OCI-LY7 (cell line): ENCODE data around the gene ILKAP. TPM values are rescaled to one million over a fixed set of nuclear protein-coding genes. Genes with fewer than 3 reads are reported as not detected.

Experiments used
- BruUV-seq: library from RNA; stranded (reverse); fragments of 400-500 nt; replicated peaks from 2 replicates; lab custom pipeline; 2021; lab: Mats Ljungman, UMichigan
- CTCF ChIA-PET: fragments of 300-600 bp; sonication (Branson Sonifier 250); formaldehyde crosslinking; loops from one replicate; lab custom pipeline; 2022; ENCODE audit warnings: antibody characterized with exemption; ENCODE audit not compliant: unreplicated experiment; lab: Charles Lee
- POLR2A ChIA-PET: fragments of 300-600 bp; sonication (Branson Sonifier 250); formaldehyde crosslinking; loops from one replicate; lab custom pipeline; 2022; ENCODE audit warnings: antibody characterized with exemption; lab: Charles Lee
- DNase-seq: peaks from one replicate; pipeline ENCODE4 v3.0.0-alpha.2; 2015; ENCODE audit warnings: low spot score
- H2AFZ ChIP-seq: fragments of 200-600 bp; sonication (generic), shearing (Covaris generic); 2 replicates; pipeline ENCODE4 v1.6.1; 2014; ENCODE audit warnings: mild to moderate bottlenecking, antibody characterized with exemption, low read length, moderate library complexity
- H3K27ac ChIP-seq: fragments of 200-600 bp; sonication (generic); 2 replicates; pipeline ENCODE4 v1.5.1; 2014; ENCODE audit warnings: mixed run types, low read depth, mild to moderate bottlenecking, moderate library complexity, low read length, inconsistent platforms; ENCODE audit not compliant: poor library complexity, severe bottlenecking
- H3K36me3 ChIP-seq: fragments of 200-600 bp; sonication (generic); 2 replicates; pipeline ENCODE4 v1.6.1; 2014; ENCODE audit warnings: mild to moderate bottlenecking, antibody characterized with exemption, low read length, moderate library complexity, mixed read lengths; ENCODE audit not compliant: insufficient read depth
- H3K4me1 ChIP-seq: fragments of 200-600 bp; sonication (generic); 2 replicates; pipeline ENCODE4 v1.5.1; 2014; ENCODE audit warnings: mild to moderate bottlenecking, low read length; ENCODE audit not compliant: insufficient read depth, poor library complexity, severe bottlenecking
- H3K4me2 ChIP-seq: fragments of 200-600 bp; sonication (generic); 2 replicates; pipeline ENCODE4 v1.6.1; 2014; ENCODE audit warnings: mild to moderate bottlenecking, low read length
- H3K4me3 ChIP-seq: fragments of 200-600 bp; sonication (generic); 2 replicates; pipeline ENCODE4 v1.5.1; 2014; ENCODE audit warnings: mild to moderate bottlenecking, low read depth, low read length; ENCODE audit not compliant: poor library complexity, severe bottlenecking
- H3K79me2 ChIP-seq: fragments of 200-600 bp; sonication (generic); 2 replicates; pipeline ENCODE4 v1.6.1; 2016; ENCODE audit warnings: low read depth, mild to moderate bottlenecking, low read length, moderate library complexity, mixed read lengths; ENCODE audit not compliant: insufficient read depth
- H3K9me2 ChIP-seq: fragments of 200-600 bp; sonication (generic); 2 replicates; pipeline ENCODE4 v1.6.1; 2016; ENCODE audit warnings: mild to moderate bottlenecking, low read length, mixed read lengths; ENCODE audit not compliant: insufficient read depth
- H3K9me3 ChIP-seq: fragments of 200-600 bp; sonication (generic); 2 replicates; pipeline ENCODE4 v1.6.1; 2014; ENCODE audit warnings: mild to moderate bottlenecking, mixed run types, low read length, mixed read lengths
- H4K20me1 ChIP-seq: fragments of 200-600 bp; sonication (generic); 2 replicates; pipeline ENCODE4 v1.6.1; 2014; ENCODE audit warnings: mild to moderate bottlenecking, antibody characterized with exemption, low read length, moderate library complexity, mixed read lengths; ENCODE audit not compliant: insufficient read depth
- EZH2phosphoT487 ChIP-seq: fragments of 200-600 bp; sonication (generic); IDR thresholded peaks from 2 replicates; pipeline ENCODE4 v1.6.1; 2018; ENCODE audit warnings: low read depth, borderline replicate concordance, mild to moderate bottlenecking, mixed run types, antibody characterized with exemption, low read length, moderate library complexity, mixed read lengths
- intact Hi-C: fragments of 100-400 bp; cut with micrococcal nuclease; formaldehyde crosslinking; loops from one replicate; pipeline ENCODE4 v1.10.0; 2022; ENCODE audit not compliant: unreplicated experiment
- total RNA-seq, 2 experiments: library from RNA; depleted of rRNA in 1 of 2; stranded (reverse); fragments of >200 nt in 1 of 2; shearing (Covaris generic) in 1 of 2; gene quantifications; 2 replicates each; pipeline ENCODE4 v1.2.3, GENCODE V29; 2014 to 2022
- TF ChIP-seq, protein P1 (sequence below): fragments of 200-600 bp; sonication (generic); conservative IDR thresholded peaks from 2 replicates; pipeline ENCODE4 v1.5.1; 2014; ENCODE audit warnings: mild to moderate bottlenecking, antibody characterized with exemption, low read length, moderate library complexity, mixed read lengths

The ILKAP gene
- total RNA-seq, 2 experiments from 2014 or later, result 33.1 to 61.8 TPM

DNA sequence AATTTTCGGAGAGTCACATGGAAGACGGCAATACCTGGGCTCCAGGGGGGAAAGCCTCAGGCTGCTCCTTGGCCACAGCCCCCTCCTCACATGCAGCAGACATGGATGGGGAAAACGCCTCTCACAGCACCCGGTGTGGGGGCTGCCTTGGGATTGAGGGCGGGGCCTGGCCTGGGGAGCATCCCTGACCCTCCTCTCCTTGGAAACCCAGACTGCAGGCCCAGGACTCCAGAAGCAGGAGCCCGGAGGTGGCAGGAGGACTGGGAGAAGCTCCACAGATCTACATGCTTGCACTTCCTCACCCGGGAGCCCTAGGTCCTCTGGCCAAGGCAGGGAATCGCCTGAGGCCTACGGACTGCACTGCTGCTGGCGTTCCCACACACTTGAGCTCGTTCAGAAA lies 48.5 kb upstream of the ILKAP start:
- ChIA-PET POLR2A (no interaction called here), CTCF (no interaction called here)
- H4K20me1 ChIP-seq, result no peaks in the 10 kb centered on the region
- H3K79me2 ChIP-seq, result no peaks in the 10 kb centered on the region
- H3K36me3 ChIP-seq, result peaks cover 24% of the 10 kb centered on the region
- no peak overlapping the region for H2AFZ ChIP-seq
- no peak overlapping the region for H3K4me3 ChIP-seq
- no peaks in the 10 kb centered on the region for H3K9me3 ChIP-seq
- no peak overlapping the region for H3K27ac ChIP-seq
- DNase-seq, result no peak
- H3K4me1 ChIP-seq, result no peaks in the 10 kb centered on the region
- no peaks in the 10 kb centered on the region for H3K9me2 ChIP-seq
- TF ChIP-seq, protein P1, sequence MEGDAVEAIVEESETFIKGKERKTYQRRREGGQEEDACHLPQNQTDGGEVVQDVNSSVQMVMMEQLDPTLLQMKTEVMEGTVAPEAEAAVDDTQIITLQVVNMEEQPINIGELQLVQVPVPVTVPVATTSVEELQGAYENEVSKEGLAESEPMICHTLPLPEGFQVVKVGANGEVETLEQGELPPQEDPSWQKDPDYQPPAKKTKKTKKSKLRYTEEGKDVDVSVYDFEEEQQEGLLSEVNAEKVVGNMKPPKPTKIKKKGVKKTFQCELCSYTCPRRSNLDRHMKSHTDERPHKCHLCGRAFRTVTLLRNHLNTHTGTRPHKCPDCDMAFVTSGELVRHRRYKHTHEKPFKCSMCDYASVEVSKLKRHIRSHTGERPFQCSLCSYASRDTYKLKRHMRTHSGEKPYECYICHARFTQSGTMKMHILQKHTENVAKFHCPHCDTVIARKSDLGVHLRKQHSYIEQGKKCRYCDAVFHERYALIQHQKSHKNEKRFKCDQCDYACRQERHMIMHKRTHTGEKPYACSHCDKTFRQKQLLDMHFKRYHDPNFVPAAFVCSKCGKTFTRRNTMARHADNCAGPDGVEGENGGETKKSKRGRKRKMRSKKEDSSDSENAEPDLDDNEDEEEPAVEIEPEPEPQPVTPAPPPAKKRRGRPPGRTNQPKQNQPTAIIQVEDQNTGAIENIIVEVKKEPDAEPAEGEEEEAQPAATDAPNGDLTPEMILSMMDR, result no peak
- TF ChIP-seq EZH2phosphoT487, result no peak
- no peak overlapping the region for H3K4me2 ChIP-seq
- BruUV-seq, result no TSS peak
- intact Hi-C loops, result no loop called here

DNA sequence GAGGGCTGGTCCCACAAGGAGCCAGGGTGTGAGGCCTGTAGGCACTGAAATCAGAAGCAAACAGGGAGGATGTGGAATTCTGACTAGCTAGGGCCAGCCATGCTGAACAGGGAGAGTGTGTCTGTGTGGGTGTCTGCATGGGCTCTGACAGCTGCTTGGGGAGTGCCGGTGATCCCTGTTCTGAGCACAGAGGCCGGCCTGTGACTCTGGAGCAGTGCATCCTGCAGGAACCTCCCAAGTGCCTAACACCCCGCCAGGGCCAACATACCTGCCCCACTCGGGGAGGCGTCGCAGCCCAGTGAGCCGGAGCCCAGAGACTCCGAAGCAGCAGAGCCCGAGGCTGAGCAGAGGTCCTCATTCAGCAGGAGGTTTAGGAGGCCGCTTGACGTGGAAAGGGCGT lies 47.8 kb upstream of the ILKAP start:
- Histone ChIP-seq H3K79me2 (no peaks in the 10 kb centered on the region), H4K20me1 (no peaks in the 10 kb centered on the region), H3K9me3 (no peaks in the 10 kb centered on the region), H3K27ac (no peak overlapping the region), H3K4me2 (no peak overlapping the region), H3K9me2 (no peaks in the 10 kb centered on the region), H3K4me1 (no peaks in the 10 kb centered on the region), H3K36me3 (peaks cover 19% of the 10 kb centered on the region), H3K4me3 (no peak overlapping the region), H2AFZ (no peak overlapping the region)
- ChIA-PET POLR2A (interaction anchor here (1.0 kb wide), 1 partner anchor 14 kb away, joined by 4 read pairs; no protein-coding TSS in a partner anchor), CTCF (no interaction called here)
- BruUV-seq, result no TSS peak
- TF ChIP-seq EZH2phosphoT487, result no peak
- TF ChIP-seq, protein P1, result no peak
- no peak for DNase-seq
- intact Hi-C loops, result no loop called here

DNA sequence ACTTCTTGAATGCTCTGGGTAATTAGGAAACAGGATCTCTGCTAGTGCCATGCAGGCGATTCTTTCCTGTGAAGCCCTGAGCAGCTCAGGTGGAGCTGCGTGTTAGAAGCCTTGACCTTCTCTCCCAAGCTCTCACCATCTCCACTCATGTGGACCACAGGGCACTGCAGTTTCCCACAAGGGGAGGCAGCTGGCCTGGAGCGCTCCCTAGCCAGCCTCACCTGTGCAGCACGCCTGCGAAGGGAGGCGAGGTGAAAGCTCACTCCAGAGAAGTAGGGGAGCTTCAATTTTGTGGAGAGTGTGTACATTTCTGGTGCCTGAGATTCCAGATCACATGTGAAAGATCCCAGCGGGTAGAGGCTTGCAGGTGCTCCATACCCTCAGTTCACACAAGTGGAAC lies 47.4 kb upstream of the ILKAP start:
- Histone ChIP-seq H3K79me2 (no peaks in the 10 kb centered on the region), H2AFZ (no peak overlapping the region), H4K20me1 (no peaks in the 10 kb centered on the region), H3K9me2 (no peaks in the 10 kb centered on the region), H3K36me3 (peaks cover 17% of the 10 kb centered on the region), H3K4me2 (no peak overlapping the region), H3K4me1 (no peaks in the 10 kb centered on the region), H3K27ac (no peak overlapping the region), H3K9me3 (no peaks in the 10 kb centered on the region), H3K4me3 (no peak overlapping the region)
- intact Hi-C loops, result no loop called here
- no peak for DNase-seq
- ChIA-PET POLR2A (interaction anchor here (1.0 kb wide), 1 partner anchor 13 kb away, joined by 4 read pairs; no protein-coding TSS in a partner anchor), CTCF (no interaction called here)
- no TSS peak for BruUV-seq
- TF ChIP-seq, protein P1, result no peak
- TF ChIP-seq EZH2phosphoT487, result no peak
